H1 (cell line): ENCODE data around the gene SOWAHD. TPM values are rescaled to one million over a fixed set of nuclear protein-coding genes. Genes with fewer than 3 reads are reported as not detected.

Source experiments
- MAFK ChIP-seq: IDR thresholded peaks from 2 replicates; pipeline ENCODE4 v1.6.1; 2012; ENCODE audit warnings: low read depth, mild to moderate bottlenecking, improper control_type of control experiment, low read length
- PHF8 ChIP-seq: fragments of 200-600 bp; sonication (generic); conservative IDR thresholded peaks from 2 replicates; pipeline ENCODE4 v1.7.1; 2012; ENCODE audit warnings: low read depth, mild to moderate bottlenecking, inconsistent platforms, low read length, moderate library complexity
- TEAD4 ChIP-seq: IDR thresholded peaks from 2 replicates; pipeline ENCODE4 v1.6.1; 2012; ENCODE audit warnings: low read depth, low read length, inconsistent platforms, mixed read lengths
- polyA plus RNA-seq, 7 experiments: library from polyadenylated mRNA; depleted of rRNA in 3 of 7; stranded (reverse) in 5 of 7; unstranded in 2 of 7; fragments of >200 nt in 5 of 7; fragments of 200-250 nt in 2 of 7; gene quantifications; 1 replicate in 5 of 7; 2 replicates in 1 of 7; 4 replicates in 1 of 7; pipeline versions ENCODE4 v1.2.1 to v1.2.3, GENCODE V29; 2011 to 2013; ENCODE audit warnings: missing spikeins in 2 of 7, mixed read lengths in 2 of 7
- total RNA-seq: library from RNA; stranded (reverse); fragmentation: NEBNext Ultra II Directional; extraction: Animal tissue kit (Norgen Biotek cat#: 25700); gene quantifications from 2 replicates; pipeline ENCODE4 v1.2.1, GENCODE V29; 2021

The SOWAHD gene
- total and polyA plus RNA-seq, 2 of the 8 experiments (the other 6 are each of a cell fraction or from before 2014, with no cell fraction given), result 1.7 to 2.9 TPM

DNA sequence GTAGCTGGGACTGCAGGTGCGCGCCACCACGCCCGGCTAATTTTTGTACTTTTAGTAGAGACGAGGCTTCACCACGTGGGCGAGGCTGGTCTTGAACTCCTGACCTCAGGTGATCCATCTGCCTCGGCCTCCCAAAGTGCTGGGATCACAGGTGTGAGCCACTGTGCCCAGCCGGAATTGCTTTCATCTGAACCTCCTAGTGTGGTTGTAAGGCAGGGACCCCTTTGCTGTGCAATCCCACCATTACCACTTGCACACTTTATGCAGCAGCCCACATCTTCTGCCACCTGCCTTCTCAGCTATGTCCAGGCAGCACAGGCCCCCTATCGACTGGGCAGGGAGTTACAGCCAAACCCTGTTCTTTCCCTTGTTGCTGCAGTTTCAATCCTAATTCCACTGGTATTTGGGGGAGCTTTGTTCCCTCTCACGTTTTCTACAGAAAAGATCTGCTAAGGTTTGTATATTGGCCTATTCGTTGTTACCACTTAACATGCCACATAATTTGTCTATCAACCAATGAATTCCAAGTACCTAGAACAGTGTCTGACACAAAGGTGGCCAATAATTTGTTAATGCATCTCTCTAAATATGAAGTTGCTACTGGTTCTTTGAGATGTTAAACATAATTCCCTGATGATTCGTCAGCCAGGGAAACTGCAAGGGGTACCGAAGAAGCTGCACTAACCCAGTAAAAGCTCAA is 26.5 kb downstream of the SOWAHD start (continued):
- TF ChIP-seq MAFK (no peak), PHF8 (no peak), TEAD4 (no peak)
- TF ChIP-seq, all 59 proteins: peak for 4
